Memory B cell (primary cell): ENCODE data around the gene STARD13.

Source experiments
- ATAC-seq: fragments of 150-1000 bp; cut with Tn5 transposase; 2 replicates; pipeline ENCODE4 v1.10.0; 2021; ENCODE audit warnings: low read depth, mild to moderate bottlenecking, moderate library complexity
- DNase-seq, 2 donors: peaks; one replicate each; pipeline ENCODE4 v3.0.0; 2022; ENCODE audit warnings: low spot score in 2 of 2
- H3K27ac Mint-ChIP-seq: one replicate; pipeline ENCODE4 v1.8.0; 2022; ENCODE audit warnings: mild to moderate bottlenecking, moderate library complexity, mixed read lengths
- H3K27me3 Mint-ChIP-seq: one replicate; pipeline ENCODE4 v1.8.0; 2022; ENCODE audit warnings: mixed read lengths
- H3K36me3 Mint-ChIP-seq: one replicate; pipeline ENCODE4 v1.8.0; 2022; ENCODE audit warnings: mild to moderate bottlenecking, mixed read lengths
- H3K4me1 Mint-ChIP-seq: one replicate; pipeline ENCODE4 v1.8.0; 2022; ENCODE audit warnings: mixed read lengths
- H3K4me3 Mint-ChIP-seq: one replicate; pipeline ENCODE4 v1.8.0; 2022; ENCODE audit warnings: mild to moderate bottlenecking, moderate library complexity, mixed read lengths
- H3K9me3 Mint-ChIP-seq: one replicate; pipeline ENCODE4 v1.8.0; 2022; ENCODE audit warnings: mixed read lengths

The STARD13 gene

GRCh38 chr13:33115274-33115673 is 170.3 kb downstream of the STARD13 start:
- ATAC-seq (no peak), DNase-seq (no peak)
- Mint-ChIP-seq H3K27ac (no peak overlapping the region), H3K9me3 (peaks cover 2% of the 10 kb centered on the region), H3K36me3 (no peaks in the 10 kb centered on the region), H3K4me3 (no peak overlapping the region), H3K27me3 (peaks cover 21% of the 10 kb centered on the region), H3K4me1 (peaks cover 17% of the 10 kb centered on the region)

GRCh38 chr13:33114146-33114545 is 171.4 kb downstream of the STARD13 start:
- Mint-ChIP-seq H3K9me3 (peaks cover 2% of the 10 kb centered on the region), H3K4me3 (no peak overlapping the region), H3K36me3 (no peaks in the 10 kb centered on the region), H3K4me1 (peaks cover 26% of the 10 kb centered on the region), H3K27me3 (peaks cover 19% of the 10 kb centered on the region), H3K27ac (no peak overlapping the region)
- DNase-seq (no peak), ATAC-seq (no peak)

- no peaks in the 10 kb centered on the region for H3K36me3 Mint-ChIP-seq
- no peak overlapping the region for H3K27ac Mint-ChIP-seq
- H3K27me3 Mint-ChIP-seq: peaks cover 25% of the 10 kb centered on the region
- peaks cover 2% of the 10 kb centered on the region for H3K9me3 Mint-ChIP-seq
- no peak for ATAC-seq
- no peak for DNase-seq
- H3K4me3 Mint-ChIP-seq: no peak overlapping the region
- peaks cover 26% of the 10 kb centered on the region for H3K4me1 Mint-ChIP-seq
Observed at GRCh38 chr13:33112766-33113165, 172.8 kb downstream of the STARD13 start.

DNA sequence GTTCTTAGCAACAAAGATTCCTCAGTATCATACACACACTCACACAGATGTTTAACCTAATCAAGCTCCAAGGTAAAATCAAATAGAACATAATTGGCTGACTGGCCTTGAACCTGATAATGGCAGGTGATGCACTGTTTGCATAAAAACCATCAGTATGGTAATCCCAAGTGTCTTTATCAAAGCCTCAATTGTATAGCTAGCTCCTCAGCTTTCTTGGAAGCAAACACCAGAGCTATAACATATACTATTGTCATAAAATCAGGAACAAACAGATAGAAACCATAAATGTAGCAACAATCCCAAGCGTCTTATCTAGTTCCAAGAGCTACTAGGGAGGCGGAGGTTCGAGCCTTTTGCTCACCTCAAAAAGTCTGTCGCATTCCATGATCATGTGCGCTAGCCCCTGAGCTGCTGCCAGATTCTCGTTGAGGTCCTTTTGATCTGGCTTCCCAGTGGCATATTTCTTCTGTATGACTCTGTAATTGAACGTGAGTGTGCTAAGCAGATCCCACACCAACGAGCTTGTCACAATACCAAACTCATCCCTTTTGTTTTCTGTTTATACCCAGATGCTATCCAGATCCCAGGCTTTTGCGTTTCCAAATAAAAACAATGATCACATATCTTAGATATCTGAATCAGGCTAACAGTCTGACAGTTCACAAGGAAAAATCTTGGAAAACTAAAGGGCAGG is 174.0 kb downstream of the STARD13 start:
- Mint-ChIP-seq H3K4me1 (peaks cover 31% of the 10 kb centered on the region), H3K36me3 (no peaks in the 10 kb centered on the region), H3K4me3 (peak overlapping the region; percentile 77), H3K27ac (peak overlapping the region; percentile 25), H3K9me3 (peaks cover 2% of the 10 kb centered on the region), H3K27me3 (peaks cover 29% of the 10 kb centered on the region)
- peak; percentile 46 for ATAC-seq
- no peak for DNase-seq

DNA sequence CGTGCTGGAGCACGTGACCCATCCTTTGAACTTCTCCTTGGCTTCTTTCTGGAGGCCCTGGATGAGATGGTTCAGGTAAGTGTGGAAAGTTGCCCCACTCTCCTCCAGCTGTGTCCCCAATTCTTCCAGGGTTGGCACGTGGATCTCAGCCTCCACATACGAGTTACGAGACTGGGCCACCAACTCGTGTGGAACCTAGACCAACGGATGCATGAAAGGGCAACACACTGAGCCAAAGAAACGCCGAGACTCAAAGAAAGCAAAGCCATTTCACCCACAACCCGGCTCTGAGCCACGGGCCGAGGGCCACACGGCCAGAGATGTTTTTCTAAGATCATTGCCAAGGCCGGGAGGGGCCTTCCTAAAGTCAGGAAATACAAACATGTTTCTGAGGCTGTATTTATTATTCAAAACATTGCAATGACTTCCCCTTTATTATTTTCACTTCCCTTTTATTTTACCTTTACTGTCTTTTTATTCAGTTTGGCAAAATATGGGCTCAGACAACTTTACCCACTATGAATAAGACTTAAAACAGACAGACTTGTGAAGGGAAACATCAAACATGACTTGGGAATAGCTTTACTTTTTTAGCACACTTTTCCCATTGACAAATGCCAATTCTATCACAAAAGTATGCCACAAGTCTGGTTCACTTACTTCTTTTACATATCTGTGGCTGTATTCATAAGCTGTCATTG is 174.7 kb downstream of the STARD13 start:
- DNase-seq (peak; percentile 14 to 25), ATAC-seq (peak; percentile 85)
- Mint-ChIP-seq H3K4me1 (peaks cover 34% of the 10 kb centered on the region), H3K4me3 (peak overlapping the region; percentile 77), H3K27ac (peak overlapping the region; percentile 25), H3K9me3 (peaks cover 2% of the 10 kb centered on the region), H3K27me3 (peaks cover 28% of the 10 kb centered on the region), H3K36me3 (no peaks in the 10 kb centered on the region)

DNA sequence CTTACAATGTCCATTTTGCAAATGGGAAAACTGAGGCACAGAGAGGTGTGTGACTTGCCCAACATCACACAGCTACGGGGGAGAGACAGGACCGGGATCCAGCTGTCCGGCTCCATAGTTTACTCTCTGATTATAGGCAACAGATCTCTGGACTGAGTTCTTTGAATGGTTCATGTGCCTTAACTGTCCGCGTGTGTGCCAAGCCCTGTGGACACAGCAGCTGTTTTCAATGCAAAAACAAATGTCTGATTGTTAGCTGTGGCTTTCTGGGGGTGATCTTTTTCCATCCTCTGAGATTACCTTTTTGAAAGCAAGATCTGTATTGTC is 175.2 kb downstream of the STARD13 start:
- peak overlapping the region; percentile 25 for H3K27ac Mint-ChIP-seq

GRCh38 chr13:33109801-33110200 is 175.8 kb downstream of the STARD13 start:
- DNase-seq: no peak
- no peaks in the 10 kb centered on the region for H3K36me3 Mint-ChIP-seq
- H3K27ac Mint-ChIP-seq: no peak overlapping the region
- H3K27me3 Mint-ChIP-seq: peaks cover 24% of the 10 kb centered on the region
- H3K4me3 Mint-ChIP-seq: peak overlapping the region; percentile 41
- no peak for ATAC-seq
- H3K9me3 Mint-ChIP-seq: peaks cover 2% of the 10 kb centered on the region
- peaks cover 38% of the 10 kb centered on the region for H3K4me1 Mint-ChIP-seq

More for the DNA sequence above, 175.2 kb downstream of the STARD13 start:
- H3K4me3 Mint-ChIP-seq: peak overlapping the region; percentile 77
- H3K4me1 Mint-ChIP-seq: peaks cover 36% of the 10 kb centered on the region
- peaks cover 2% of the 10 kb centered on the region for H3K9me3 Mint-ChIP-seq
- no peaks in the 10 kb centered on the region for H3K36me3 Mint-ChIP-seq
- peaks cover 28% of the 10 kb centered on the region for H3K27me3 Mint-ChIP-seq
- ATAC-seq (peak; percentile 2), DNase-seq (no peak)

DNA sequence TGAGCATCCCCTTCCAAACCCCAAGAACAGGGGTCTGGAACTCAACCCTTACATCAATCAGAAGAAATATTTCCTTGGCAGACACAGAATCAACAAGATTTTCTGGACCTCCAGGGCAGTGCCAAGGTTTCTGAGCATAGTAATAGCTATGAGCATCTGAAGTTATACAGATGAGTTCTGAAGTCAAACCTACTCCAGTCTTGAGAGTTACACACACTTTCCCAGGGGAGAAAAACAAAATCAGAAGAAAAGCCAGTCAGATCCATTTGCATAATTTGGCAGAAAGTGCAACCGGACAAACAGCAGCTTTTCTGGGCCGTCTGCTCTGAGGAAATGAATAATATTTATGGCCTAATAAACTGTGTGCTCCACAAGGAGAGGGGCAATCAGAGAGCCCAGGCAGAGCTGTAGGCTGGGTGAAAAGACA is 176.3 kb downstream of the STARD13 start:
- Mint-ChIP-seq H3K4me1 (peaks cover 38% of the 10 kb centered on the region), H3K9me3 (peaks cover 2% of the 10 kb centered on the region), H3K27me3 (peaks cover 24% of the 10 kb centered on the region), H3K4me3 (peak overlapping the region; percentile 41), H3K27ac (no peak overlapping the region), H3K36me3 (no peaks in the 10 kb centered on the region)
- no peak for ATAC-seq
- no peak for DNase-seq

- Mint-ChIP-seq H3K4me1 (peaks cover 38% of the 10 kb centered on the region), H3K36me3 (no peaks in the 10 kb centered on the region), H3K4me3 (no peak overlapping the region), H3K9me3 (peaks cover 2% of the 10 kb centered on the region), H3K27ac (no peak overlapping the region), H3K27me3 (peaks cover 23% of the 10 kb centered on the region)
- ATAC-seq (no peak), DNase-seq (no peak)
Observed at GRCh38 chr13:33108620-33109019, 176.9 kb downstream of the STARD13 start.

DNA sequence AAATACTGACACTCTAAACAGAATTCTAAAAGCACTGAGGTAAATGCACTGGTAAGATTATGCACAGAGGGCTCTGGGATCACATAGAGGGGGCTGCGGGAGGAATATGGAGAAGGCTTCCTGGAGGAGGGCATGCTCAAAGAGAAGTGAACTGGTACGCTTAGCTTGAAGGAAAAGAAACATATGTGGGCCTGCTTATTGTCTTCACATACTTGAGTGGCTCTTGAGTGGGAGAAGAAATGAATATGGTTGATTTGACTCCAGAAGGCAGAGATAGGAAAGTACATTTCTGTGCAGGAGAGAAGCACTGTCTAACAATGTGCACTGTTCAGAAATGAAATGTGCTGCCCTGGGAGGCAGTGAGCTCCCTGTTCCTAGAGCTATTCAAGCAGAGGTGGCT is 178.2 kb downstream of the STARD13 start:
- Mint-ChIP-seq H3K4me3 (no peak overlapping the region), H3K9me3 (peaks cover under 1% of the 10 kb centered on the region), H3K4me1 (peaks cover 36% of the 10 kb centered on the region), H3K27me3 (peaks cover 20% of the 10 kb centered on the region), H3K27ac (no peak overlapping the region), H3K36me3 (no peaks in the 10 kb centered on the region)
- DNase-seq (no peak), ATAC-seq (no peak)

DNA sequence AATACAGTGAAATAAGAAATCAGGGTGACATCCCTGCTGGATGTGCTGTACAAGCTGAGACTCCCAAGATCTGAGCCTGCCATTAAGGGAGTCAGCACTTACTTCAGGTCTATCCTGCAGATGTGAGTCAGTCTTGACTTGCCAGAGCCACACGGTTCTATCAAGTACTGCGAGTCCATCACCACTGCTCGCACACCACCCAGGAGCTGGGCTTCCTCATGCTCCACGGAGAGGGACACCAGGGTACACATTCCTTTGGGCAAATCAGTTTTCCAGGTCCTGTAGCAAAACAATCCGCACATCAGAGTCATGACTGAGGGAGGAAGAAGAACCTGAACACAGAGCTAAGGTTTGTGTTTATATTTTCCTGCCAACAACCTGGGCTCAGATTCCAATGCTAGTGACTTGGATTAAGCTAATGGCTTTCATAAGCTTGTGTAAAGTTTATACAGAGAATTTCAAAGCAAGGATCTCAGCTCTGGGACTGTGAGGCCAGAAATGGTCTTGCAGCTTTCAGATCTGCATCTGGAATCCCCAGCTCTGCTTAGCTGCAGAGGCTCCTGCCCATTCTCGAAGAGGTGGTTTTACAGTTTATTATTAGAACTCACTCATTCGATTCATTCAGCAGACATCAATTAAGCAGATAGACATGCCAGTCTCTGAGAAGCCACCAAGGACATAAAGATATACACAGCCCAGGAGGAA is 178.7 kb downstream of the STARD13 start:
- ATAC-seq (no peak), DNase-seq (no peak)
- no peak overlapping the region for H3K4me3 Mint-ChIP-seq
- no peaks in the 10 kb centered on the region for H3K9me3 Mint-ChIP-seq
- H3K36me3 Mint-ChIP-seq: no peaks in the 10 kb centered on the region
- H3K27me3 Mint-ChIP-seq: peaks cover 20% of the 10 kb centered on the region
- no peak overlapping the region for H3K27ac Mint-ChIP-seq
- H3K4me1 Mint-ChIP-seq: peaks cover 32% of the 10 kb centered on the region

DNA sequence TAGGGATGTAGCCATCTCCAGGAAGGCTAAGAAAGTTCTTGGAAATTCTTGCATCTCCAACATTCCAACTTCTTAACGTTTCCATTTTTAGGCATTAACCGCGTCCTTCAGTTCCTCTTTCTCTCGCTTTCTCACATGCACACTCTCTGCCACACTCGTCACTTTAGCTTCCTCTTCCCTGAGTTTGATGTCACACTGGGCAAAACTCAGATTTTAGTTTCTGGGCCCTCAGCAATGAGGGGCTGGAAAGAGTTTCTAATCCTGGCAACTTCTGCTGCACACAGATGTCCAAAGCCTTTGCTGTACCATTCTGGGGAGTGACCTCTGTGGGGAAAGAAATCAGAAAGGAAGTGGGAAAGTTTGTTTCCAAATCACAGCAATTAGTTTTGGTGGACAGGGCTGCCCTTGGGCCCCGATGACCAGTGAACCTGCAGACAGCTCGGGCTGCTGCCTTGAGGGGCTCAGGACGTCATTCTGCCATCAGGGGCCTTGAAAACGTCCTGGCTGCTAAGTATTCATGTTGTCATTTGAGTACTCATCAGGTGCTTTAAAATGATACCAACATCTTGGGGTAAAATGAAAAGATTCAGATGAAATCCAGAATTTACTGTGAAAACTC is 180.1 kb downstream of the STARD13 start:
- DNase-seq: no peak
- H3K4me3 Mint-ChIP-seq: no peak overlapping the region
- ATAC-seq: peak; percentile 81
- no peaks in the 10 kb centered on the region for H3K36me3 Mint-ChIP-seq
- peaks cover 20% of the 10 kb centered on the region for H3K27me3 Mint-ChIP-seq
- H3K4me1 Mint-ChIP-seq: peaks cover 23% of the 10 kb centered on the region
- no peaks in the 10 kb centered on the region for H3K9me3 Mint-ChIP-seq
- H3K27ac Mint-ChIP-seq: peak overlapping the region; percentile 4

GRCh38 chr13:33103457-33103856 is 182.1 kb downstream of the STARD13 start:
- Mint-ChIP-seq H3K4me1 (peaks cover 11% of the 10 kb centered on the region), H3K36me3 (no peaks in the 10 kb centered on the region), H3K27me3 (peaks cover 20% of the 10 kb centered on the region), H3K4me3 (no peak overlapping the region), H3K27ac (no peak overlapping the region), H3K9me3 (no peaks in the 10 kb centered on the region)
- DNase-seq: no peak
- ATAC-seq: no peak

DNA sequence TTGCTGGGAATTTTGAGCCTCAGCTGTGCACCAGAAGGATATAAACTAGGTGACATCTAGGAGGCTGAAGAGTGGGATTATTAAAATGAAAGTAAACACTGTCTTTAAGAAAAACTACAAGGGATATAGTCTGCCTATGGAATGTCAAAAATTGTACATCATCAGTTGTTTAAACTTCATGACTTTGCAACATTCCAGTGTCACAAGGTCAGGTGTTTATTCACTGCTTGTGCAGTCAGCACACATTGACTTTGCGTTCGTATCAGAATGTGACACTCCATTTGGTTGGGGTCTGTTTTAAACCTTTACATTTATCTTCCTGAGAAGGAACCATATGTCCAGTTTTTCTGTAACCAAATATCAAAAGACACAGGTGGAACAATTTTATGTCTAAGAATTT is 183.7 kb downstream of the STARD13 start:
- peaks cover 9% of the 10 kb centered on the region for H3K27me3 Mint-ChIP-seq
- H3K27ac Mint-ChIP-seq: no peak overlapping the region
- H3K4me3 Mint-ChIP-seq: no peak overlapping the region
- H3K9me3 Mint-ChIP-seq: peaks cover 2% of the 10 kb centered on the region
- DNase-seq (no peak), ATAC-seq (no peak)
- H3K36me3 Mint-ChIP-seq: no peaks in the 10 kb centered on the region
- H3K4me1 Mint-ChIP-seq: peaks cover 6% of the 10 kb centered on the region
